K562 (cell line): ENCODE data around the gene SMIM45.

Source experiments
- ATAC-seq: fragments of 200-7000 bp; cut with Tn5 transposase; 3 replicates; pipeline ENCODE4 v1.9.1; 2020; ENCODE audit warnings: moderate library complexity
- BruUV-seq: library from RNA; stranded (reverse); fragments of 400-500 nt; replicated peaks from 2 replicates; lab custom pipeline; 2021; lab: Mats Ljungman, UMichigan
- CTCF ChIA-PET: fragments of 300-600 bp; formaldehyde crosslinking; extraction: SDS; loops from one replicate; lab custom pipeline; 2021; ENCODE audit warnings: low intra/inter-chr PET ratio; lab: Yijun Ruan, JAX
- POLR2A ChIA-PET: fragments of 300-600, 350-650 bp; sonication (Branson Sonifier 250); formaldehyde crosslinking; extraction: SDS; loops from one replicate; lab custom pipeline; 2021; ENCODE audit warnings: antibody characterized with exemption, inconsistent platforms; lab: Yijun Ruan, JAX
- DNase-seq, 4 experiments: peaks; one replicate each; pipeline versions ENCODE4 v3.0.0 to v3.0.0-alpha.2; 2011 to 2018; ENCODE audit warnings: low spot score in 3 of 4, mixed read lengths in 3 of 4; ENCODE audit errors: extremely low read depth in 1 of 4
- FAIRE-seq: peaks from 2 replicates; lab custom pipeline; 2011; peaks lifted over from hg19 to GRCh38; lab: Jason Lieb, UNC
- H2AFZ ChIP-seq: 2 replicates; pipeline ENCODE4 v1.6.0; 2011; ENCODE audit warnings: low read depth, low read length, control low read depth, inconsistent platforms
- H3K27ac ChIP-seq: fragments of 200-600 bp; 3 replicates; pipeline ENCODE4 v1.8.0; 2011; ENCODE audit warnings: low read depth, mild to moderate bottlenecking, control low read depth, inconsistent platforms, low read length, moderate library complexity, mixed read lengths; ENCODE audit errors: extremely low read depth
- H3K27me3 ChIP-seq, 2 experiments: fragments of 300-600 bp in 1 of 2; 2 replicates in 1 of 2; 3 replicates in 1 of 2; pipeline versions ENCODE4 v1.6.0 to v1.8.0; 2011; ENCODE audit warnings: inconsistent platforms in 2 of 2, low read length in 2 of 2, mild to moderate bottlenecking in 1 of 2, mixed read lengths in 1 of 2, moderate library complexity in 1 of 2; ENCODE audit not compliant: control insufficient read depth in 2 of 2, insufficient read depth in 2 of 2
- H3K36me3 ChIP-seq: fragments of 300-600 bp; 3 replicates; pipeline ENCODE4 v1.8.0; 2011; ENCODE audit warnings: mild to moderate bottlenecking, low read length, inconsistent platforms; ENCODE audit not compliant: control insufficient read depth, insufficient read depth
- H3K4me1 ChIP-seq, 2 experiments: fragments of 200-600 bp in 1 of 2; replicated peaks in 1 of 2; 2 replicates in 1 of 2; 3 replicates in 1 of 2; pipeline versions ENCODE4 v1.5.1 to v1.8.0; 2011; ENCODE audit warnings: inconsistent platforms in 2 of 2, low read length in 2 of 2, mild to moderate bottlenecking in 1 of 2, mixed read lengths in 1 of 2, moderate library complexity in 1 of 2; ENCODE audit not compliant: control insufficient read depth in 2 of 2, insufficient read depth in 2 of 2
- H3K4me2 ChIP-seq: 2 replicates; pipeline ENCODE4 v1.6.1; 2011; ENCODE audit warnings: low read length, control low read depth, inconsistent platforms, mixed read lengths; ENCODE audit not compliant: insufficient read depth
- H3K4me3 ChIP-seq: fragments of 200-600 bp; sonication (generic), shearing (Covaris generic); 2 replicates; pipeline ENCODE4 v1.5.1; 2016; ENCODE audit warnings: control low read depth, inconsistent platforms
- H3K79me2 ChIP-seq: fragments of 200-600 bp; 3 replicates; pipeline ENCODE4 v1.8.0; 2011; ENCODE audit warnings: low read length, inconsistent platforms; ENCODE audit not compliant: control insufficient read depth, insufficient read depth
- H3K9ac ChIP-seq, 2 experiments: 2 replicates each; pipeline versions ENCODE4 v1.6.0 to v1.6.1; 2011; ENCODE audit warnings: low read depth in 2 of 2, low read length in 2 of 2, control low read depth in 1 of 2, inconsistent platforms in 1 of 2, mild to moderate bottlenecking in 1 of 2, mixed read lengths in 1 of 2; ENCODE audit not compliant: insufficient read depth in 1 of 2
- H3K9me1 ChIP-seq: one replicate; pipeline ENCODE4 v1.6.0; 2011; ENCODE audit warnings: inconsistent platforms, mild to moderate bottlenecking, low read length, moderate library complexity; ENCODE audit not compliant: control insufficient read depth, insufficient read depth
- H3K9me3 ChIP-seq: replicated peaks from 2 replicates; pipeline ENCODE4 v1.5.1; 2011; ENCODE audit warnings: low read depth, low read length, inconsistent platforms; ENCODE audit not compliant: control insufficient read depth, insufficient read depth
- H4K20me1 ChIP-seq: replicated peaks from 2 replicates; pipeline ENCODE4 v1.6.1; 2011; ENCODE audit warnings: low read length, inconsistent platforms, mixed read lengths; ENCODE audit not compliant: control insufficient read depth, insufficient read depth
- BRCA1 ChIP-seq, 2 experiments: fragments of 450-650 bp in 1 of 2; sonication (generic) in 1 of 2; formaldehyde crosslinking in 1 of 2; IDR thresholded peaks; 2 replicates each; pipeline versions ENCODE4 v1.5.0 to v1.6.1; 2017 to 2020; ENCODE audit warnings: mild to moderate bottlenecking in 1 of 2, missing genetic modification reagents in 1 of 2
- BRD4 ChIP-seq: fragments of 200-600 bp; sonication (generic); IDR thresholded peaks from 2 replicates; pipeline ENCODE4 v1.6.1; 2017; ENCODE audit warnings: inconsistent platforms
- JUNB ChIP-seq: fragments of 450-650 bp; formaldehyde crosslinking; conservative IDR thresholded peaks from 2 replicates; pipeline ENCODE4 v1.4.0; 2020; ENCODE audit warnings: mild to moderate bottlenecking
- KLF16 ChIP-seq: IDR thresholded peaks from 2 replicates; pipeline ENCODE4 v1.6.1; 2016; ENCODE audit warnings: antibody characterized with exemption
- MXI1 ChIP-seq: IDR thresholded peaks from 2 replicates; pipeline ENCODE4 v1.6.1; 2011; ENCODE audit warnings: low read depth, mild to moderate bottlenecking, improper control_type of control experiment, low read length
- NFE2L1 ChIP-seq: fragments of 450-650 bp; IDR thresholded peaks from 2 replicates; pipeline ENCODE4 v1.6.1; 2016; ENCODE audit warnings: missing genetic modification characterization, low read depth, mild to moderate bottlenecking, missing compliant biosample characterization, moderate library complexity, borderline replicate concordance
- RAD21 ChIP-seq, 2 experiments: fragments of 250-450 bp in 1 of 2; fragments of 450-650 bp in 1 of 2; sonication (Bioruptor Pico) in 1 of 2; formaldehyde crosslinking in 1 of 2; IDR thresholded peaks in 1 of 2; conservative IDR thresholded peaks in 1 of 2; 2 replicates each; pipeline versions ENCODE4 v1.4.0 to v1.8.0; 2020 to 2022; ENCODE audit warnings: mild to moderate bottlenecking in 2 of 2, moderate library complexity in 1 of 2
- SMARCA5 ChIP-seq: fragments of 450-650 bp; IDR thresholded peaks from 2 replicates; pipeline ENCODE4 v1.6.1; 2016
- U2AF1 ChIP-seq: fragments of 200-400 bp; formaldehyde crosslinking; optimal IDR thresholded peaks from 2 replicates; pipeline ENCODE3; 2017; ENCODE audit warnings: mild to moderate bottlenecking, low read depth, low read length, moderate library complexity
- XRCC3 ChIP-seq: fragments of 450-650 bp; IDR thresholded peaks from 2 replicates; pipeline ENCODE4 v1.6.1; 2017; ENCODE audit warnings: mild to moderate bottlenecking, moderate library complexity
- ZKSCAN3 ChIP-seq: fragments of 250-450 bp; sonication (Bioruptor Pico); IDR thresholded peaks from 2 replicates; pipeline ENCODE4 v1.4.0; 2020
- ZNF277 ChIP-seq: fragments of 250-450 bp; sonication (Bioruptor Pico); IDR thresholded peaks from 2 replicates; pipeline ENCODE4 v1.8.0; 2022; ENCODE audit warnings: inconsistent platforms, mild to moderate bottlenecking, moderate library complexity, borderline replicate concordance
- ZNF717 ChIP-seq: fragments of 250-450 bp; sonication (Bioruptor Pico); IDR thresholded peaks from 2 replicates; pipeline ENCODE4 v1.5.0; 2021
- ZNF785 ChIP-seq: fragments of 250-450 bp; sonication (Bioruptor Pico); IDR thresholded peaks from 2 replicates; pipeline ENCODE4 v1.4.0; 2020; ENCODE audit warnings: mild to moderate bottlenecking
- WGBS: fragments of 100-300 bp; shearing (Covaris generic); methylation state at CpG from one replicate; pipeline ENCODE4 v1.1.6; 2016; ENCODE audit warnings: low coverage, mixed read lengths; ENCODE audit not compliant: insufficient coverage; ENCODE audit errors: missing lambda C conversion rate; 5-methylcytosine and 5-hydroxymethylcytosine counted together
- in situ Hi-C: fragments of 300-500 bp; cut with MboI; formaldehyde crosslinking; loops from 4 replicates; pipeline ENCODE4 v1.15.0; 2018; ENCODE audit warnings: inconsistent platforms, mixed read lengths
- intact Hi-C: fragments of 100-400 bp; cut with micrococcal nuclease; formaldehyde crosslinking; loops from 2 replicates; pipeline ENCODE4 v1.14.2; 2022

Gene SMIM45

GRCh38 chr22:41987276-41987675 lies 35.3 kb downstream of the SMIM45 start:
- Histone ChIP-seq H3K9me1 (no peaks in the 10 kb centered on the region), H3K27me3 (peaks cover 12 to 39% of the 10 kb centered on the region in 2 experiments; a peak in 3 of 5 replicates), H3K79me2 (no peaks in the 10 kb centered on the region), H3K36me3 (no peaks in the 10 kb centered on the region), H2AFZ (no peak overlapping the region), H4K20me1 (no peaks in the 10 kb centered on the region), H3K4me2 (no peak overlapping the region), H3K9me3 (no peaks in the 10 kb centered on the region), H3K4me1 (no peaks in the 10 kb centered on the region), H3K4me3 (no peak overlapping the region), H3K9ac (no peak overlapping the region), H3K27ac (no peak overlapping the region)
- CTCF ChIA-PET = no interaction called here
- ATAC-seq = no peak
- no peak for DNase-seq
- in situ Hi-C loops (no loop called here), intact Hi-C loops (no loop called here)
- WGBS = 6% methylated on average over 4 of the region's 5 CpGs
- TF ChIP-seq SMARCA5 (no peak), ZKSCAN3 (CRISPR knock-in tag) (no peak), XRCC3 (no peak), BRD4 (no peak), KLF16 (no peak), JUNB (no peak), BRCA1 (IDR thresholded peaks at IDR 0.05) (no peak), BRCA1 (CRISPR knock-in tag; IDR thresholded peaks at IDR 0.05) (no peak), ZNF717 (no peak), ZNF785 (CRISPR knock-in tag) (no peak), ZNF277 (CRISPR knock-in tag) (no peak), RAD21 (CRISPR knock-in tag; conservative IDR thresholded peaks at IDR 0.05 in 1 of 2, IDR thresholded peaks at IDR 0.05 in 1 of 2) (no peak), U2AF1 (no peak), MXI1 (no peak), NFE2L1 (tag) (no peak)
- POLR2A ChIA-PET = interaction anchor here (0.8 kb wide), 1 partner anchor 12 kb away, joined by 4 read pairs; no protein-coding TSS in a partner anchor
- FAIRE-seq = no peak
- BruUV-seq = no TSS peak
